ENCODE data around the gene COL12A1.
"Not testable (repeated sequence)": the region's sequence is repeated elsewhere in the genome, so short reads cannot be mapped to it uniquely, and the experiment has no call there.

Gene COL12A1

GRCh38 chr6:75211920-75212590 is 6.2 kb upstream of the COL12A1 start:
- DNase-seq, result no peak

GRCh38 chr6:75210885-75211739 is 5.3 kb upstream of the COL12A1 start:
- DNase-seq, result no peak

- no peak for DNase-seq
These were observed 3.4 kb upstream of the COL12A1 start for GRCh38 chr6:75209184-75209723.

GRCh38 chr6:75208298-75209183 is 2.7 kb upstream of the COL12A1 start:
- peak; percentile 82 for DNase-seq

- DNase-seq, result peak; percentile 19
These were observed 906 bp upstream of the COL12A1 start for GRCh38 chr6:75206576-75207342.

GRCh38 chr6:75204959-75205775 is 686 bp downstream of the COL12A1 start:
- DNase-seq, result peak; percentile 28

- DNase-seq, result peak; percentile 25
These were observed 1.5 kb downstream of the COL12A1 start for GRCh38 chr6:75204217-75204958.

GRCh38 chr6:75203721-75204120 is 2.1 kb downstream of the COL12A1 start:
- DNase-seq, result no peak

GRCh38 chr6:75202676-75203131 is 3.1 kb downstream of the COL12A1 start:
- DNase-seq, result no peak

- peak; percentile 19 for DNase-seq
These were observed 3.8 kb downstream of the COL12A1 start for GRCh38 chr6:75201901-75202672.

GRCh38 chr6:75201021-75201420 is 4.8 kb downstream of the COL12A1 start:
- DNase-seq, result no peak

GRCh38 chr6:75199889-75200288 is 6.0 kb downstream of the COL12A1 start:
- DNase-seq, result no peak

GRCh38 chr6:75196081-75196687 is 9.7 kb downstream of the COL12A1 start:
- no peak for DNase-seq

- DNase-seq, result no peak
These were observed 17.5 kb downstream of the COL12A1 start for GRCh38 chr6:75188221-75188925.

- not testable (repeated sequence) for DNase-seq
These were observed 19.3 kb downstream of the COL12A1 start for GRCh38 chr6:75186581-75186980.

GRCh38 chr6:75183099-75183541 is 22.7 kb downstream of the COL12A1 start:
- DNase-seq, result no peak

- no peak for DNase-seq
These were observed 25.0 kb downstream of the COL12A1 start for GRCh38 chr6:75180864-75181263.

- DNase-seq, result no peak
These were observed 27.1 kb downstream of the COL12A1 start for GRCh38 chr6:75178757-75179156.

Data from activated T-cell treated with anti-CD3 and anti-CD28 coated beads, Interleukin-2, amount 50 U/mL, for 1 hour (primary cell).